Smooth muscle cell (in vitro differentiated cells): ENCODE results near the gene EFCC1. TPM values are rescaled to one million over a fixed set of nuclear protein-coding genes. Genes with fewer than 3 reads are reported as not detected.

Experiments used
- DNase-seq: peaks from one replicate; lab custom pipeline; 2025; ENCODE audit not compliant: unreplicated experiment; lab: John Stamatoyannopoulos, UW
- H2AFZ ChIP-seq: fragments of 200-600 bp; sonication (generic); 2 replicates; pipeline ENCODE4 v1.6.0; 2016; ENCODE audit warnings: antibody characterized with exemption, low read depth, mild to moderate bottlenecking
- H3F3A ChIP-seq: fragments of 200-600 bp; sonication (generic); 2 replicates; pipeline ENCODE4 v1.6.0; 2017; ENCODE audit warnings: antibody characterized with exemption, low read depth
- H3K27ac ChIP-seq: fragments of 200-600 bp; sonication (generic); 2 replicates; pipeline ENCODE4 v1.5.1; 2016; ENCODE audit warnings: low read depth, mild to moderate bottlenecking
- H3K27me3 ChIP-seq: fragments of 200-600 bp; sonication (generic); 2 replicates; pipeline ENCODE4 v1.6.1; 2016; ENCODE audit warnings: low read depth, mild to moderate bottlenecking
- H3K36me3 ChIP-seq: fragments of 200-600 bp; sonication (generic); 2 replicates; pipeline ENCODE4 v1.5.1; 2016; ENCODE audit warnings: low read depth
- H3K4me1 ChIP-seq: fragments of 200-600 bp; sonication (generic); 2 replicates; pipeline ENCODE4 v1.5.1; 2016; ENCODE audit warnings: low read depth
- H3K4me2 ChIP-seq: fragments of 200-600 bp; sonication (generic); 2 replicates; pipeline ENCODE4 v1.6.0; 2016; ENCODE audit warnings: mild to moderate bottlenecking
- H3K4me3 ChIP-seq: fragments of 200-600 bp; sonication (generic); 2 replicates; pipeline ENCODE4 v1.5.1; 2016; ENCODE audit warnings: mild to moderate bottlenecking
- H3K79me2 ChIP-seq: fragments of 200-600 bp; sonication (generic); 2 replicates; pipeline ENCODE4 v1.6.0; 2016; ENCODE audit warnings: low read depth, mild to moderate bottlenecking
- H3K9ac ChIP-seq: fragments of 200-600 bp; sonication (generic); 2 replicates; pipeline ENCODE4 v1.6.0; 2016; ENCODE audit warnings: low read depth
- H3K9me3 ChIP-seq: fragments of 200-600 bp; sonication (generic); replicated peaks from 2 replicates; pipeline ENCODE4 v1.5.1; 2016; ENCODE audit warnings: low read depth
- H4K20me1 ChIP-seq: fragments of 200-600 bp; sonication (generic); 2 replicates; pipeline ENCODE4 v1.6.0; 2016; ENCODE audit warnings: low read depth
- WGBS: methylation state at CpG from one replicate; pipeline ENCODE4 v1.1.7; 2016; ENCODE audit warnings: low lambda C conversion rate; 5-methylcytosine and 5-hydroxymethylcytosine counted together
- polyA plus RNA-seq: library from polyadenylated mRNA; unstranded; fragments of >200 nt; fragmentation: Nextera tagmentation; extraction: Ambion mirVana; gene quantifications from 2 replicates; pipeline ENCODE4 v1.2.1, GENCODE V29; 2016
- total RNA-seq: library from RNA; depleted of rRNA; stranded (reverse); fragments of >200 nt; gene quantifications from 2 replicates; pipeline ENCODE4 v1.2.3, GENCODE V29; 2014
- TF ChIP-seq, protein P1 (sequence below): fragments of 200-600 bp; sonication (generic); IDR thresholded peaks from 2 replicates; pipeline ENCODE4 v1.5.1; 2017; ENCODE audit warnings: borderline replicate concordance, mild to moderate bottlenecking, antibody characterized with exemption; ENCODE audit not compliant: insufficient read depth, poor library complexity, severe bottlenecking

Gene EFCC1
- total and polyA plus RNA-seq, 2 experiments from 2014 or later = 0.26 TPM; not detected in 1

DNA sequence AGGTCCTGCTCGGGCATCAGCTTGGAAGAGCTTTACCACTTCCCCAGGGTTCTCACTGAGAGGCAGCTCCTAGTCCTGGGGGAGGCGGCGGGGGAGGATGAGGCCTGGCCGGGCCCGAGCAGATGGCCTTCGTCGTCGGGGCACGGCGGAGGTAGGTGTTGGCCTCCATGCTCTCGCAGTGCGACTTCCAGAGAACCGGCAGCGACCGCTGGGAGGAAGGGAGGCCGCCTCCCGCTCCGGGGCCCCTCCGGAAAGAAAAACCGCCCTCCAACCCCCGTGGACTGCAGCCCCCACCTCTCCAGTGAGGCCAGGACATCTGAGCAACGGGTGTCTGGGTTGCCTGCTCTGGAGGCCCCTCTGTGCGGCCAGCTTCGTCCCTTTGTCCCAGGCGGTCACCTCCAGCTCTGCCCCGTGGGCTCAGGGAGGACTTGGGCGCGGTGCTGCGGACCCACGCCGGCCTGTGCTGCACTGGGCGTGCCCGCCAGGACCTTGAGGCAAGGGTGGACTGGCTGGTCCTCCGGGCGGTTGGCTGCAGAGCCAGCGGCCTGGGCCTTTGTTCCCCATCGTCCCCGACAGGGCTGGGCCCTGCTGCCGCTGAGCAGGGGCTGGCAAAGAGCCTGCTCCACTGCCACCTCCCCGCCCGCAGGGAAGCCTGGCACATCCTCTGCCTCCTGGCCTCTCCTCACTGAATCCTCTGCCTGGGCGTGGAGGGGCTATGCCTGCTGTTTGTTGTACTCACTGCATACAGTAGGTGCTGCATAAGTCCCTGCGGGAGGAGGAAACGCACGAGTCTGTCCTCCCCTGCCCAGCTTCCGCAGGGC, 45.8 kb downstream of the EFCC1 start:
- Histone ChIP-seq H3K27me3 (no peaks in the 10 kb centered on the region), H3K36me3 (no peaks in the 10 kb centered on the region), H3K4me1 (no peaks in the 10 kb centered on the region), H3K4me3 (no peak overlapping the region), H4K20me1 (no peaks in the 10 kb centered on the region), H3K9me3 (no peaks in the 10 kb centered on the region), H3K27ac (no peak overlapping the region), H3K4me2 (no peak overlapping the region), H3K79me2 (no peaks in the 10 kb centered on the region), H3F3A (no peaks in the 10 kb centered on the region), H2AFZ (no peak overlapping the region), H3K9ac (no peak overlapping the region)
- 93% methylated on average over 35 of the region's 46 CpGs for WGBS
- DNase-seq = no peak
- TF ChIP-seq, protein P1, sequence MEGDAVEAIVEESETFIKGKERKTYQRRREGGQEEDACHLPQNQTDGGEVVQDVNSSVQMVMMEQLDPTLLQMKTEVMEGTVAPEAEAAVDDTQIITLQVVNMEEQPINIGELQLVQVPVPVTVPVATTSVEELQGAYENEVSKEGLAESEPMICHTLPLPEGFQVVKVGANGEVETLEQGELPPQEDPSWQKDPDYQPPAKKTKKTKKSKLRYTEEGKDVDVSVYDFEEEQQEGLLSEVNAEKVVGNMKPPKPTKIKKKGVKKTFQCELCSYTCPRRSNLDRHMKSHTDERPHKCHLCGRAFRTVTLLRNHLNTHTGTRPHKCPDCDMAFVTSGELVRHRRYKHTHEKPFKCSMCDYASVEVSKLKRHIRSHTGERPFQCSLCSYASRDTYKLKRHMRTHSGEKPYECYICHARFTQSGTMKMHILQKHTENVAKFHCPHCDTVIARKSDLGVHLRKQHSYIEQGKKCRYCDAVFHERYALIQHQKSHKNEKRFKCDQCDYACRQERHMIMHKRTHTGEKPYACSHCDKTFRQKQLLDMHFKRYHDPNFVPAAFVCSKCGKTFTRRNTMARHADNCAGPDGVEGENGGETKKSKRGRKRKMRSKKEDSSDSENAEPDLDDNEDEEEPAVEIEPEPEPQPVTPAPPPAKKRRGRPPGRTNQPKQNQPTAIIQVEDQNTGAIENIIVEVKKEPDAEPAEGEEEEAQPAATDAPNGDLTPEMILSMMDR = no peak

- TF ChIP-seq, protein P1 = no peak
- Histone ChIP-seq H2AFZ (no peak overlapping the region), H3K36me3 (no peaks in the 10 kb centered on the region), H3K4me3 (no peak overlapping the region), H3K27me3 (no peaks in the 10 kb centered on the region), H3K4me2 (no peak overlapping the region), H4K20me1 (no peaks in the 10 kb centered on the region), H3K79me2 (no peaks in the 10 kb centered on the region), H3F3A (no peaks in the 10 kb centered on the region), H3K9me3 (no peaks in the 10 kb centered on the region), H3K4me1 (no peaks in the 10 kb centered on the region), H3K9ac (no peak overlapping the region), H3K27ac (no peak overlapping the region)
- no peak for DNase-seq
- 89% methylated on average over 6 of the region's 6 CpGs for WGBS
Observed at GRCh38 chr3:129047553-129047839, 46.4 kb downstream of the EFCC1 start.

GRCh38 chr3:129050556-129051295, 49.6 kb downstream of the EFCC1 start:
- H3K27me3 ChIP-seq = no peaks in the 10 kb centered on the region
- H2AFZ ChIP-seq = no peak overlapping the region
- no peak overlapping the region for H3K27ac ChIP-seq
- 87% methylated on average over 12 of the region's 12 CpGs for WGBS
- H3K4me2 ChIP-seq = no peak overlapping the region
- no peaks in the 10 kb centered on the region for H3K36me3 ChIP-seq
- H3K9ac ChIP-seq = no peak overlapping the region
- H3F3A ChIP-seq = no peaks in the 10 kb centered on the region
- H3K9me3 ChIP-seq = no peaks in the 10 kb centered on the region
- DNase-seq = no peak
- TF ChIP-seq, protein P1 = no peak
- H3K79me2 ChIP-seq = no peaks in the 10 kb centered on the region
- H4K20me1 ChIP-seq = no peaks in the 10 kb centered on the region
- no peak overlapping the region for H3K4me3 ChIP-seq
- H3K4me1 ChIP-seq = no peaks in the 10 kb centered on the region
